ENCODE measurements around the gene PLA2G4E.
A peak's percentile ranks its signal among the peaks of the same experiment; 100 is the strongest.

The PLA2G4E gene, protein sequence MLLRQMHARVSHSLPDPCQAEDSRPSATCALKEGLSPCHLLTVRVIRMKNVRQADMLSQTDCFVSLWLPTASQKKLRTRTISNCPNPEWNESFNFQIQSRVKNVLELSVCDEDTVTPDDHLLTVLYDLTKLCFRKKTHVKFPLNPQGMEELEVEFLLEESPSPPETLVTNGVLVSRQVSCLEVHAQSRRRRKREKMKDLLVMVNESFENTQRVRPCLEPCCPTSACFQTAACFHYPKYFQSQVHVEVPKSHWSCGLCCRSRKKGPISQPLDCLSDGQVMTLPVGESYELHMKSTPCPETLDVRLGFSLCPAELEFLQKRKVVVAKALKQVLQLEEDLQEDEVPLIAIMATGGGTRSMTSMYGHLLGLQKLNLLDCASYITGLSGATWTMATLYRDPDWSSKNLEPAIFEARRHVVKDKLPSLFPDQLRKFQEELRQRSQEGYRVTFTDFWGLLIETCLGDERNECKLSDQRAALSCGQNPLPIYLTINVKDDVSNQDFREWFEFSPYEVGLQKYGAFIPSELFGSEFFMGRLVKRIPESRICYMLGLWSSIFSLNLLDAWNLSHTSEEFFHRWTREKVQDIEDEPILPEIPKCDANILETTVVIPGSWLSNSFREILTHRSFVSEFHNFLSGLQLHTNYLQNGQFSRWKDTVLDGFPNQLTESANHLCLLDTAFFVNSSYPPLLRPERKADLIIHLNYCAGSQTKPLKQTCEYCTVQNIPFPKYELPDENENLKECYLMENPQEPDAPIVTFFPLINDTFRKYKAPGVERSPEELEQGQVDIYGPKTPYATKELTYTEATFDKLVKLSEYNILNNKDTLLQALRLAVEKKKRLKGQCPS

DNA sequence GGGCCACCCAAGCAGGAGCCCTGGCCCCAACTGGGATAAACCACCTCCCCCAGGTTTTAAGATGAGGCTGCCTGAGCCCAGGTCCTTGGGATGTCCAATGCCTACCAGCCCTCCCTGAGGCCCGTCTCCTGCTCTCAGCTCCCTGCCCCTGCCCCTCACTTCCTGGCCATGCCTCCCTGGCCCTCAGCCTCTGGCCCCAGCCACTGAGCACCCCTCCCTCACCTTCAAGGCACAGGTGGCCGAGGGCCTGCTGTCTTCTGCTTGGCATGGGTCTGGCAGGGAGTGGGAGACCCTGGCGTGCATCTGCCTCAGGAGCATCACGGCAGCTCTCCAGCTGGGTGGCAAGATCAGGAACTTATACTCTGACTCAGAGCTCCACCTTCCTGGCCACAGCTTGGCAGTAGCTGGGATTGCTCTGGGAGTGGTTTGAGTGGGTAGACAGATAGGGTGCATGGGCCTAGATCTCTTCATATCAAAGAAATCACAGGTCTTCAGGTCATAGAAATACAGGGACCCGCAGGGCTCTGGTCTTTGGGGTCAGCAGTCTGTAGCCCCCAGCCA, at the start of gene PLA2G4E:
PLA2G4E (minus strand) TSS at position 330 of the 561 bp plus-strand sequence; CDS start at position 318, 12 bp downstream.
- DNase-seq, result no peak

DNA sequence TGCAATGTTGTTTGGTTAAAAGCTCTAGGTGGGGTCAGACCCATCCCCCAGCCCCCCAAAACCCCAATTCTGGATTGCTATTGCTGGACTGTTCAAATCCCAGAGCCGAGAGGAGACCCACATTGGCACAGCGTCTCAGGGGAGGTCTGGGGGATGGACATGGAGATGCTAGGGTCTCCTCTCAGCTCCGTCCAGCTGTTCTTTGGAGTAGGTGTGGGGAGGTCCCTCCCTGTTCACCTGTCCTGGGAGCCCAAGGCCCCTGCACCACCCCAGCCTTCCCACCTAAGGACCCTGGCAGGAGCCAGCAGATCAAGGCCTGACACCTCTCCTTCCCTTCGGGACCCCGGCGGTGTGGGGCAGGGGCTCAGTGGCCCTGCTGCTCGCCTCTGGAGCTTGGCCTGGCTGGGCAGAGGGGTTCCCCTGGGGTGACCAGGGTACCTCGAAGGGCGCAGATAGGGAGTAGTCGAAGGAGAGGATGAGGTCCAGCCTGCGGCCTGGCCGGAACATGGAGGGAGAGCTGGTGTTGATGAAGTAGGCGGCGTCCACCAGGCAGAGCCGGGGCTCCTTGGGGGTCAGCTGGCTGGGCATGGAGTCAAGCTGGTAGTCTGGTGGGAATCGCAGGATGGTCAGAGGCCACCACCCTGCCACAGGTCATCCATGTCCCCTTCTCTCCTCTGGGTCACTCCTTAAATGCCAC, 49.6 kb upstream of the PLA2G4E start:
- DNase-seq, result no peak

DNA sequence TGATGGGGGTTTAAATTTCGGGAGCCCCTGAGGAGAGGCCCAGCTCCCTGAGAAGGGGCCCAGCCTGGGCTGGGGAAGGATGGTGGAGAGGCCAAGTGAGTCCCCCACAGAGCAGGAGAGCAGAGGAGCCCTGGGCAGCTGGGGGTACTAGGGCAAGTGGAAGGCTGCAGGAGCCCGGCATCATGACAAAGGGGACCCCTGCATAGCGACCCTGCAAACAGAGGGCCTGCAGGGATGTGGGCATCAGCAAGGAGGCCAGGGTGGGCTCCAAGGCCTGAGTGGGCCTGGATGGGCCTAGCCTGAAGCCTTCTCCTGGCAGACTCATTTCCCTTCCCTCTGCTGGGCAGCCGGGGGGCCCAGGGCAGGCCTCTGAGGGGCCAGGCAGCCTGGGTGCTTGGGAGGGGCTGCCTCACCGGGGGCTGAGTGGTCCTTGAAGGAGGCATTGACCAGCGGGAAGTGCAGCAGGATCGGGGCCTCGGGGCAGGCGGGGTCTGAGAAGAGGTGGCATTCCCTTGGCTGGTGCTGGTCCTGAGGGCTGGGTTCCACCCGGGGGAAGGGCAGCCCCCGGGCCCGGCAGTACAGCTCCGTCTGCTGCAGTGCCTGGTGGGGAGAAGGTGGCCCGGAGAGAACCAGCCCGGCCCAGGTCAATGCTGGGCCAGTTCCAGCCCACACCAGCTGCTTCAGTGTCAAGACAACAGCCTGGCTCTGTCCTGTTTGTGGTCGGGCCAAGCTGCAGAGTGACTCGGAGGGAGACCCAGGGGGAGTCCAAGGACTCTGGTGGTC, 48.8 kb upstream of the PLA2G4E start:
- no peak for DNase-seq

DNA sequence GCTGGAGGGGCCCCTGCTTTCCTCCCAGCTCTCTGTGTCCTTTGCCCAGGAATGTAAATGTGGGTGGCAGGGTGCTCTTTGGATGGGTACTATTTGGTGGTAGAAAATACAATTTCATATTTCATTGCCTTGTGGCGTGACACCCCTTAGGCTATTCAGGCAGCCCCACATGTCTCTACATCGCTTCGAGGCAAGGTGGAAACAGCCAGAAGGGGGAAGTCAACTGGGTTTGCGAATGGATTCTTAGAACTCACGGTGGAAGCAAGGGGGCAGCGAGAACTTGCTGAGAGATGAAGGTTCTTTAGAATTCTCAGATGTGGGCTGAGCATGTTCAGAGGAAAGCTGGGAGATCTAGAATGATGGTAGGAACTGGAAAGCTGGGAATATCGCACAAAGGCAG, 48.2 kb upstream of the PLA2G4E start:
- no peak for DNase-seq

- no peak for DNase-seq
Observed at GRCh38 chr15:42068601-42069000, 47.8 kb upstream of the PLA2G4E start.

DNA sequence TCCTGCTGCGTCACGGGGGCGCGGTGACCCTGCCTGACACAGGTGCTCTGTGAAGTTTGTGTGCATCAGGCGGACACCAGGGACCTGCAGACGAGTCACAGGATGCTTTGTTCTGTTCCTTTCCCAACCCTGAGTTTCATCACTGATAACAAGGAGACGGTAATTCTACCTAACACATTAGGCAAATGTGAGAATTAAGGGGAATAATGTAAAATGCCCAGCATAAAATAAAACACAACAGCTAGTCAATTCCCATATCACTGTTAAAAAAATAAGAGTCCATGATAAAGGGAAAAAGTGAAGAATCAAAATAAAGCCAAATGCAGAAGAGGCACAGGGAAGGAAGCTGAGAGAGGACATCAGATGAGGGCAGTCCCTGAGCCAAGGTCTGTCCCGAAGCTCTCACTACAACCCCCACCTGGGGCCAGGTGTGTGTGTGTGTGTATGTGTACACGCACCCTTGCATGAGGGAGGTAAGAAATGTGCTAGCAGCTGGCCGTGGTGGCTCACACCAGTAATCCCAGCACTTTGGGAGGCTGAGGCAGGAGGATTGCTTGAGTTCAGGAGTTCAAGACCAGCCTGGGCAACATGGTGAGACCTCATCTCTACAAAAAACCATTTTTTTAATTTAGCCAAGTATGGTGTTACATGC, 46.0 kb upstream of the PLA2G4E start:
- DNase-seq, result no peak

DNA sequence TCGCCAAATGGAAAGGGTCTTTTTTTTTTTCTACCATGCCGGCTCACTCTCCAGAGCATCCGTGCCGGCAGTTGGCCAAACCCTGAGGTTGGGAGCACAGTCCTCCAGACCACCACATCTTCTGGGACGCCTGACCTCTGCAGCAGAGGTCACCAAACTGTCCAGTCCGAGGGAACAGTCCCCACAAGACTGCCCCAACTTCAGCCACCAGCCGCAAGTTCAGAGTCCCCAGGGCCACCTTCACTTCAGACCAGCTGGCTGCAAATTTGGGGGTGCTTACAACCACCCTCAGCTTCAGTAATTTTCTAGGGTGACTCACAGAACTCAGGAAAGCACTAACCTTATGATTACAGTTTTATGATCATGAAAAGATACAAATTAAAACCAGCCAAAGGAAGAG, 44.6 kb upstream of the PLA2G4E start:
- no peak for DNase-seq

GRCh38 chr15:42065033-42065432, 44.2 kb upstream of the PLA2G4E start:
- no peak for DNase-seq

GRCh38 chr15:42064271-42064670, 43.4 kb upstream of the PLA2G4E start:
- DNase-seq, result no peak

DNA sequence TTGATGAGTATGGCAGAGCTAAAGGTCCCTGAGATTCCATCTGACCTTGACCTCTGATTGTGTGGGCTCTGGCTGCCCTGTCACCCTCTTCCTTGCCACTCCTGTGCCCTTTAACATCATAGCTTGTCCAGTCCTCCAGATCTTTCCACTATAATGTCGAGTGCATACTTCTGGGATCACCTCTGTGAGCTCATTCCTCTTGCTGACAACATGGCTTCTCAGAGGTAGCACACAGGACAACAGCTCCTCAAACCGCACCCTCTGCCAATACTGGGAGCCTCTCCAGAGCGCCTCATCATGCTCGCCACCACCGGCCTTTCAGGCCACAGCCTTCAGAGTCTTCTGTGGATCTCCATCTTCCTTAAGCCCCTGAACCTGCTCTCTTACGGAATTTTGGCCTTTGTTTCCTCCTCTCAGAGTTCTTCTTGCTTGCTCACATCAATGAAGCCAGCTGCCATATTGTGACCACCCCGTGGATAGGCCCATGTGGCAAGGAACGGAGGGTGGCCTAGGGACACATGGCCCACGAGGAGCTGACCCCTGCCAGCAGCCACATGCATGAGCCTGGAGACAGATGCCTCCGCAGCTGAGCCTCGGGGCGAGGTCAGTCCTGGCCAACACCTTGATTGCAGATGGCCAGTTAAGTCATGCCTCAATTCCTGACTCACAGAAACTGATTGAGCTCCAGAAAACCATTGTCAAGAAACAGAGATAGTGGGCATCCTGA, 42.4 kb upstream of the PLA2G4E start:
- DNase-seq, result no peak

GRCh38 chr15:42062284-42062806, 41.5 kb upstream of the PLA2G4E start:
- no peak for DNase-seq

DNA sequence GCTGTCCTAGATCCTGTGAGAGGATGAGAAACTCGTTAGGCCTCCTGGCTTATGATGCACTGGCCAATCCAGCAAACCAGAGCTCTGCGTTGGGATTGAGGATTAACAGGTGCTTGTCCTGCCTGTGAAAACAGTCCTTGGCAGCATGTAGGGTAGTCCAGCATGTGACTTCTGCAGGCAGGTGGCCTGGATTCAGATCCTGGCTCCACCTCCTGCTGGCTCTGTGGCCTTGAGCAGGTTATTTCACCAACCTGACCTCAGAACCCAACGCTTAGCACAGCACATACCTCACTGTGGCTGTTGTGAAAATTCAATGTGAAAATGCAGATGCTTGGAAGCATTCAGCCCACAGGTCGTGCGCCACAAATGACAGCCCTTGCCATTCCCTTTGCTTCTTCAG, 40.0 kb upstream of the PLA2G4E start:
- DNase-seq, result no peak

GRCh38 chr15:42060477-42060763, 39.6 kb upstream of the PLA2G4E start:
- DNase-seq, result no peak

DNA sequence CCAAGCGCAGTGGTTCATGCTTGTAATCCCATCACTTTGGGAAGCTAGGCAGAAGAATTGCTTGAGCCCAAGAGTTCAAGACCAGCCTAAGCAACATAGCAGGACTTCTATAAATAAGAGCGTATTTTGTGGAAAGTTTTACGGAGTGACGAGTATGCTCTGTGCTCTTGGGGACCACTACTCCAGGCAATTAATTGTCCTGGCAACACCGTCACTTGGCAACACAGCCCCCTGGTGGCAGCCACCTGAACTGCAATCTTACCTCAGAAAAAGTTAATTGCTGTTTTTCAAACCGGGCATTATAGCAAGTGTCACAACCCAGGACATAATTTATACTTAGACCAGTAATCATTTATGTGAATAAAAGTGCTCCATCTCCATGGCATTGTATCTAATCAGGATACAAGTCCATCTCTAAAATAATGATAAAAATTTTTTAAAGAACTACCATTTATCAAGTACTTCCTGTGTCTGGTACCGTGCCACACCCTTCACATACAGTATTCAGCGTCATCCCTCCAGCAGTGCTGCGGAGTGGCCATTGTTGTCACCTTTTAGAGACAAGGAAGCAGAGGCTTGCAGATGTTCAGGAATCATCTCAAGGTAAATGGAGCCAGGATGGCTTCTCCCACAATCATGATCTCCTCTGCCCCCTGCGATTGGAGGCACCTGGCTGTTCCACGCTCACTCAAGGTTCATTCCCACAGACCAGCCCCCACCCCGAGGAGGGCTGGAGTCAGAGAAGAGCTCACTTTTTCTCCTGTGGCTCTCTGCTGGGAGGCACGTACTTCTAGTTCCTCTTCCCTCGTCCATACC, 39.0 kb upstream of the PLA2G4E start:
- peak; percentile 73 to 82 for DNase-seq

- no peak for DNase-seq
Observed at GRCh38 chr15:42058791-42059190, 37.9 kb upstream of the PLA2G4E start.

- no peak for DNase-seq
Observed at GRCh38 chr15:42057799-42058646, 37.2 kb upstream of the PLA2G4E start.

DNA sequence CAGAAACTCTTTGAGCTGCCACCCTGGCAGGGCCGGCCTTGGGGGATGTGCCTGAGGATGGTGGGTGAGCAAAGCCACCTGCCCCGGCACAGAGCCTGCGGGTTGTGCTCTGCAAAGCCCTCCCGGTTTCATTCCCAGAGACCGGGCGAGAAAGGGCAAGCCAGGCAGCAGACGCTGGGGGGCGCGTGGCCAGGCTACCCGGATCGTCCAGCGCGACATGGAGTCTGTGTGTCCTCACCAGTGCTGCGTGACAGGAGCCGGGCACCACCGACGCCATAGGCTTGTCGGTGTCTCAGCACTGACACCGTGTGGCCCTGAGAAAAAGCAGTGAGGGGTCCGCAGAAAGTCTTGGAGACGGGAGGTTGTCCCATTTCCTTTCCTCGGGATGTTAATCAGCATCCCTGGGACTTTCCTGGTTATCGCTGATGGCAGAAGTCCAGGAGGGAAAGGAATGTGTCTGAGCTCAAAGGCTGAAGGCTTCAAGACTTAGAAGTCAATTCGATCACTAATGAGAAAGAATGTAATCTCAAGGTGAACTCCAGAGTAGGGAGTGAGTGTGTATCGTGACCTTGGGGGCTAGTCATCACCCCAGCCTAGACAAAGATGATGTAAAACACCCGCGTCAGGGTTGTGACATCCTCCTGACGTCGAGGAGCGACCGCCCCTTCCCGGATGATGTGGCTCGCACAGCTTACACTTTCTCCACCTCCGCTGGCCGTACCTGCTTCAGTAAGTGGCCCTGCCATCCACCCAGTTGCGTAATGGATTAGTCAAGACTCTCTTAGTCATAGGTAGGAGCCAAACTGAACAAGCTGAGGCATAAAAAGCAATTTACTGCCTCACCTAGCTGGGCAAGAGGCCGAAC, 36.3 kb upstream of the PLA2G4E start:
- peak in 1 of 2 donors; percentile 37 for DNase-seq

DNA sequence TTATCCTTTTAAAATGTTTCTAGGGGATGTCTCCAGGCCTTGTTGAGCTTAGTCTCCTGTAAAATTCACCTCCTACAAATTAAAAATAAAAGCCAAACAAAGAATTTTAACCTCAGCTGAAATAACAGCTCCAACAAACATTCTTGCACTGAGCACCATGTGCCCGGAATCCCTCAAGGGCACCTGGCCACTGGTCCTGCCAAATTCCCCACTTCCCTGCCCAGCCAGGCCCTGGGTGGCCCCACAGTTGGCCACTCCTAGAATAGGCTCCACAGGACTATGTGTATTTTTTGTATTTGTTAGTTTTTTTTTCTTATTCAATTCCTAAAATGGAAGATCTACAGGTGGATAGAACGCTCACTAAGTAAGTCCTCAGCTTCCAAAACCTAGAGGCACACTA, 33.1 kb upstream of the PLA2G4E start:
- DNase-seq, result no peak
